HCT116 (cell line): ENCODE measurements around the gene RPL10A. TPM values are rescaled to one million over a fixed set of nuclear protein-coding genes. Genes with fewer than 3 reads are reported as not detected.

Experiments used
- ATAC-seq: fragments of 200-7000 bp; cut with Tn5 transposase; 2 replicates; pipeline ENCODE4 v1.9.1; 2020; ENCODE audit warnings: mild to moderate bottlenecking, moderate library complexity
- BruUV-seq: library from RNA; stranded (reverse); fragments of 400-500 nt; replicated peaks from 2 replicates; lab custom pipeline; 2021; lab: Mats Ljungman, UMichigan
- CTCF ChIA-PET: fragments of 300-600 bp; sonication (Branson Sonifier 250); formaldehyde crosslinking; loops from one replicate; lab custom pipeline; 2021; ENCODE audit warnings: antibody characterized with exemption; lab: Charles Lee
- POLR2A ChIA-PET: fragments of 300-600, 350-600 bp; sonication (Branson Sonifier 250); formaldehyde crosslinking; loops from one replicate; lab custom pipeline; 2021; ENCODE audit warnings: antibody characterized with exemption; lab: Charles Lee
- RAD21 ChIA-PET, 2 experiments: fragments of 300-600 bp; sonication (Branson Sonifier 250); formaldehyde crosslinking; loops; one replicate each; lab custom pipeline; 2023; ENCODE audit warnings: low total read pairs in 2 of 2; ENCODE audit not compliant: uncharacterized antibody in 2 of 2, unreplicated experiment in 2 of 2, low non-redundant PET in 1 of 2; lab: Charles Lee
- DNase-seq: peaks from one replicate; pipeline ENCODE4 v3.0.0-alpha.2; 2010; ENCODE audit warnings: low read depth, low spot score
- H2AFZ ChIP-seq: fragments of 200-600 bp; shearing (Covaris generic), sonication (generic); 2 replicates; pipeline ENCODE4 v1.6.1; 2017; ENCODE audit warnings: low read depth, mixed run types, mixed read lengths, antibody characterized with exemption, low read length; ENCODE audit not compliant: poor library complexity, severe bottlenecking
- H3K27ac ChIP-seq: 2 replicates; pipeline ENCODE4 v1.5.1; 2012; ENCODE audit warnings: low read depth, low read length
- H3K27me3 ChIP-seq: fragments of 200-600 bp; sonication (generic); 2 replicates; pipeline ENCODE4 v1.6.1; 2016; ENCODE audit warnings: mixed run types, low read length, mixed read lengths; ENCODE audit not compliant: insufficient read depth
- H3K36me3 ChIP-seq, 2 experiments: fragments of 200-500 bp in 1 of 2; fragments of 200-600 bp in 1 of 2; sonication (Bioruptor generic) in 1 of 2; sonication (generic) in 1 of 2; 2 replicates each; pipeline versions ENCODE4 v1.5.1 to v1.6.1; 2014 to 2016; ENCODE audit warnings: low read length in 2 of 2, inconsistent platforms in 1 of 2, mixed read lengths in 1 of 2, mixed run types in 1 of 2; ENCODE audit not compliant: insufficient read depth in 2 of 2, control insufficient read depth in 1 of 2
- H3K4me1 ChIP-seq, 2 experiments: fragments of 200-600 bp in 1 of 2; sonication (generic) in 1 of 2; 2 replicates each; pipeline versions ENCODE4 v1.5.1 to v1.6.1; 2012 to 2017; ENCODE audit warnings: low read length in 2 of 2, inconsistent platforms in 1 of 2, mild to moderate bottlenecking in 1 of 2, mixed read lengths in 1 of 2, mixed run types in 1 of 2, moderate library complexity in 1 of 2; ENCODE audit not compliant: insufficient read depth in 2 of 2, control insufficient read depth in 1 of 2
- H3K4me2 ChIP-seq: fragments of 200-600 bp; sonication (generic); 2 replicates; pipeline ENCODE4 v1.6.1; 2017; ENCODE audit warnings: mixed run types, low read length, mixed read lengths
- H3K4me3 ChIP-seq, 2 experiments: fragments of 200-600 bp in 1 of 2; sonication (generic) in 1 of 2; replicated peaks in 1 of 2; 2 replicates each; pipeline ENCODE4 v1.5.1; 2011 to 2016; ENCODE audit warnings: low read length in 2 of 2, control low read depth in 1 of 2, low read depth in 1 of 2, mild to moderate bottlenecking in 1 of 2, mixed read lengths in 1 of 2, mixed run types in 1 of 2
- H3K79me2 ChIP-seq: fragments of 200-600 bp; sonication (generic); 2 replicates; pipeline ENCODE4 v1.6.1; 2017; ENCODE audit warnings: mild to moderate bottlenecking, mixed run types, low read length, moderate library complexity, mixed read lengths; ENCODE audit not compliant: insufficient read depth
- H3K9ac ChIP-seq: fragments of 200-600 bp; sonication (generic); 2 replicates; pipeline ENCODE4 v1.6.1; 2016; ENCODE audit warnings: low read length, mixed read lengths
- H3K9me2 ChIP-seq: fragments of 200-600 bp; sonication (generic), shearing (Covaris generic); 2 replicates; pipeline ENCODE4 v1.6.1; 2017; ENCODE audit warnings: mixed run types, mild to moderate bottlenecking, moderate library complexity; ENCODE audit not compliant: insufficient read depth
- H3K9me3 ChIP-seq, 2 experiments: fragments of 200-500 bp in 1 of 2; fragments of 200-600 bp in 1 of 2; sonication (Bioruptor generic) in 1 of 2; sonication (generic) in 1 of 2; 2 replicates each; pipeline ENCODE4 v1.6.1; 2014 to 2017; ENCODE audit warnings: low read length in 2 of 2, mixed read lengths in 2 of 2, inconsistent platforms in 1 of 2, low read depth in 1 of 2, mild to moderate bottlenecking in 1 of 2, mixed run types in 1 of 2, moderate library complexity in 1 of 2; ENCODE audit not compliant: control insufficient read depth in 1 of 2, insufficient read depth in 1 of 2
- H4K20me1 ChIP-seq: fragments of 200-600 bp; sonication (generic), shearing (Covaris generic); 2 replicates; pipeline ENCODE4 v1.6.1; 2017; ENCODE audit warnings: mixed run types, mild to moderate bottlenecking, moderate library complexity; ENCODE audit not compliant: insufficient read depth
- EGR1 ChIP-seq: IDR thresholded peaks from 2 replicates; pipeline ENCODE4 v1.6.1; 2012; ENCODE audit warnings: low read depth
- ELF1 ChIP-seq: IDR thresholded peaks from 2 replicates; pipeline ENCODE4 v1.6.1; 2012; ENCODE audit warnings: low read depth, borderline replicate concordance
- FOSL1 ChIP-seq: IDR thresholded peaks from 2 replicates; pipeline ENCODE4 v1.6.1; 2012; ENCODE audit warnings: low read depth
- RAD21 ChIP-seq: IDR thresholded peaks from 2 replicates; pipeline ENCODE4 v1.6.1; 2012; ENCODE audit warnings: low read depth, mild to moderate bottlenecking
- TCF7L2 ChIP-seq: IDR thresholded peaks from 2 replicates; pipeline ENCODE4 v1.7.0; 2011; ENCODE audit warnings: borderline replicate concordance, inconsistent platforms; ENCODE audit not compliant: insufficient read depth, insufficient read length; ENCODE audit errors: extremely low read depth
- ZBTB33 ChIP-seq: IDR thresholded peaks from 2 replicates; pipeline ENCODE4 v1.6.1; 2011; ENCODE audit warnings: mild to moderate bottlenecking, low read length, moderate library complexity; ENCODE audit not compliant: insufficient replicate concordance; ENCODE audit errors: extremely low read depth
- ZFX ChIP-seq: fragments of 450-650 bp; IDR thresholded peaks from 2 replicates; pipeline ENCODE4 v1.6.1; 2017
- intact Hi-C: fragments of 100-400 bp; cut with micrococcal nuclease; formaldehyde crosslinking; loops from 2 replicates; pipeline ENCODE4 v1.10.0; 2022
- total RNA-seq: library from RNA; stranded (reverse); gene quantifications from one replicate; pipeline ENCODE4 v1.2.1, GENCODE V29; 2021; ENCODE audit not compliant: unreplicated experiment
- TF ChIP-seq, protein P1 (sequence below): IDR thresholded peaks from 2 replicates; pipeline ENCODE4 v1.6.1; 2012; ENCODE audit warnings: low read depth

RPL10A gene
- total RNA-seq, 1 experiment from 2014 or later: 1,981 TPM

GRCh38 chr6:35453236-35453635 lies 15.0 kb upstream of the RPL10A start (continued):
- no peak for TF ChIP-seq ZBTB33
- no peak for TF ChIP-seq RAD21
- TF ChIP-seq, all 23 proteins: peak for 0

DNA sequence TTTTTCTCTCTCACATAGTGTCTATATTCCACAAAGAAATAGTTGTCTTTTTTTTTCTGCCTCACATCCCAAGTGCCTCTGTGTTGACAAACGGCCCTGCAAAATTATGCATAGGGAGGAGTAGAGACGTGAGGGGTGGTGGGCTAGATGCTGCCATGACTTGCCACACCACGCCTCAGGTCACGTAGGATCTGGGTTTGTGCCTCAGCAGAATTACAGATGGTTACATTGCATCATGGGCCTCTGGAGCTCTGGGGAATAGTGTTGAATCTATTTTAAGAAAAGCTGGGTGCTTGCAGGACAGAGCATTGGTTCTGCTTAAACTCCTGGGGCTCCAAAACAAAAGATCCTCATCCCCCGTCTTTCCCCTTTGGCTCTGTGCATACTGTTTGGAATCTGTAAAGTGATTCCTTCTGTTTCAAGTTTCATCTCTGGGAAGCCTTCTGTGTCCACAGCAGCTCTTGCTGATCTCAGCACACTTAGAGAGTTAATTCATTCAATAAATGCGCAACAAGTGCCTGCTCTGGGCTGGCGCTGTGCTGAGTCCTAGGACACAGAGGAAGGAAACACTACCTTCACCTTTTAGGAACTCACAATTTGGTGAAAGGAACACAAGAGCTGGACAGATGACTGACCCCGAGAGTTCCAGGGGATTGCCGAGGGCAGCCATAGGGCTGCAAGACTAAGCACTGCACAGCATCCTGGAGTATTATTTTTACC lies 13.7 kb upstream of the RPL10A start:
- TF ChIP-seq RAD21: no peak
- no peak for TF ChIP-seq TCF7L2
- TF ChIP-seq ZFX: no peak
- TF ChIP-seq FOSL1: no peak
- no peak for TF ChIP-seq EGR1
- no peak for TF ChIP-seq ELF1
- TF ChIP-seq, protein P1, sequence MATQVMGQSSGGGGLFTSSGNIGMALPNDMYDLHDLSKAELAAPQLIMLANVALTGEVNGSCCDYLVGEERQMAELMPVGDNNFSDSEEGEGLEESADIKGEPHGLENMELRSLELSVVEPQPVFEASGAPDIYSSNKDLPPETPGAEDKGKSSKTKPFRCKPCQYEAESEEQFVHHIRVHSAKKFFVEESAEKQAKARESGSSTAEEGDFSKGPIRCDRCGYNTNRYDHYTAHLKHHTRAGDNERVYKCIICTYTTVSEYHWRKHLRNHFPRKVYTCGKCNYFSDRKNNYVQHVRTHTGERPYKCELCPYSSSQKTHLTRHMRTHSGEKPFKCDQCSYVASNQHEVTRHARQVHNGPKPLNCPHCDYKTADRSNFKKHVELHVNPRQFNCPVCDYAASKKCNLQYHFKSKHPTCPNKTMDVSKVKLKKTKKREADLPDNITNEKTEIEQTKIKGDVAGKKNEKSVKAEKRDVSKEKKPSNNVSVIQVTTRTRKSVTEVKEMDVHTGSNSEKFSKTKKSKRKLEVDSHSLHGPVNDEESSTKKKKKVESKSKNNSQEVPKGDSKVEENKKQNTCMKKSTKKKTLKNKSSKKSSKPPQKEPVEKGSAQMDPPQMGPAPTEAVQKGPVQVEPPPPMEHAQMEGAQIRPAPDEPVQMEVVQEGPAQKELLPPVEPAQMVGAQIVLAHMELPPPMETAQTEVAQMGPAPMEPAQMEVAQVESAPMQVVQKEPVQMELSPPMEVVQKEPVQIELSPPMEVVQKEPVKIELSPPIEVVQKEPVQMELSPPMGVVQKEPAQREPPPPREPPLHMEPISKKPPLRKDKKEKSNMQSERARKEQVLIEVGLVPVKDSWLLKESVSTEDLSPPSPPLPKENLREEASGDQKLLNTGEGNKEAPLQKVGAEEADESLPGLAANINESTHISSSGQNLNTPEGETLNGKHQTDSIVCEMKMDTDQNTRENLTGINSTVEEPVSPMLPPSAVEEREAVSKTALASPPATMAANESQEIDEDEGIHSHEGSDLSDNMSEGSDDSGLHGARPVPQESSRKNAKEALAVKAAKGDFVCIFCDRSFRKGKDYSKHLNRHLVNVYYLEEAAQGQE: no peak
- ATAC-seq: no peak
- BruUV-seq: no TSS peak
- Histone ChIP-seq H3K79me2 (no peaks in the 10 kb centered on the region), H2AFZ (no peak overlapping the region), H3K9me2 (no peaks in the 10 kb centered on the region), H3K4me2 (no peak overlapping the region), H3K27ac (no peak overlapping the region), H3K36me3 (peaks cover 4 to 18% of the 10 kb centered on the region in 2 experiments; a peak in 3 of 4 replicates), H3K9ac (no peak overlapping the region), H3K4me1 (peaks cover 13 to 23% of the 10 kb centered on the region in 2 experiments; a peak in 3 of 4 replicates), H4K20me1 (no peaks in the 10 kb centered on the region), H3K9me3 (no peaks in the 10 kb centered on the region), H3K27me3 (no peaks in the 10 kb centered on the region), H3K4me3 (no peak overlapping the region)
- RAD21 ChIA-PET: no interaction called here
- CTCF ChIA-PET: no interaction called here
- no peak for DNase-seq
- intact Hi-C loops: no loop called here
- POLR2A ChIA-PET: no interaction called here
